ENCODE data around the gene TPM2. TPM values are rescaled to one million over a fixed set of nuclear protein-coding genes. Genes with fewer than 3 reads are reported as not detected.

Gene TPM2
- total RNA-seq, 1 donor from 2014 or later = 2.5 TPM

DNA sequence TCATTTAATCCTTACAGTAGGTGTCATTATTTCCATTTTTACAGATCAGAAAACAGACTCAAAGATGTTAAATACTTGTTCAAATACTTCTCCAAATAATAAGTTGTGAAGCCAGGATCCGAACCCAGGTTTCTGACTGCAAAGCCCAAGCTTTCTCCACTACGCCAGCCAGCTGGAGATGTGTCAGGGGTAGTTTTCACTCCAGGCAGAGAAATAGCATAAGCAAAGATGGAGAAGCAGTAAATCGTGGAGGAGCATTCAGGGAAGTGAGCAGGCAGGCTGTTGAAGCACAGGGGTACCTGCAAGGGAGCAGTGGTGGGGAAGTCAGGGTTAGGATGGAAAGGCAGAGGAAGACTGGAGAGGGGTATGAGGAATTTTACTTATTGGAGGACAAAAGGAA lies 39.4 kb upstream of the TPM2 start:
- no peak for DNase-seq (ENCODE audit: low spot score)
- intact Hi-C loops (cut with micrococcal nuclease) = loop anchor here (2.0 kb wide), 3 partner anchors 32 to 110 kb away; partner anchors contain the start of genes CD72 and TPM2

DNA sequence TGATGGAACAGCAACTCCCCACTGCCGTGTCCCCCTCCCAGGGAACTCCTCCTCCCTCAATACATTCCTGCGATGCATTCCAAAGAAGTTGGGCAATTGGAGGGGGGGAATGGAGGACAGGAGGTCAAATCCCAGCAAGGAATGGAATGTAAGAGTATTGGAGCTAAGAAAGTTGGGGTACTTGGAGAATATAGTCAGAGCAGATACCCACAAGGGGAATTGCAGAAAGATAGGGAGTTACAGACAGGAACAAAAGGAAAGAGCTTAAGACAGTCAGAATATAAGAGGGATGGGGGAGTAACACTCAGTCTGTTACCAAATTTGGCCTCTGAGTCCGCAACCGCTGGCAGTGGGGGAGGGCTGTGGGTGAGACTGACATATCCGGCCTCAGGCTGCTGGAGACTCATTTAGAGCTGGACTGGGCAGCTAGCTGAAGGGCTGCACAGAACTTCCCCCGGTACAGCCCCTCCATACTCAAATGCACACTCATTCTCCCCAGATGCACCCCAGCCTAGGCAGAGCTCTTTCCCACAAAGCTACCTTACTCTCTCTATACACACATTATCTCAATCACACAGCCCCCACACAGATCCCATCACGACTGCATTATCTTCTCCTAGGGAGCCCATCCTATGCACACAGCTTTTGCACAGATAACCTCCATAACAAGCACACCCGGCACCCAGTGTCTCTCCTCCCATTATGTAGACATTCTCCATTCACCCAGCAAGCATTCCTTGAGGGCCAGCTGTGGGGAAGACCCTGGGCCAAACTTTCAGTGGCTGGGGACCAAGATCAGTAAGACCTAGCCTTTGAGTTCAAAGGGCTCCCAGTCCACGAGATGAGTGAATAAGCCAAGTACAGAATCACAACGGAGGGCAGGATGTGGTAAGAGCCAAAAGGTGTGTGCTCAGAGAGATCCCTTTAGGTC lies 38.6 kb upstream of the TPM2 start:
- peaks cover 30% of the 10 kb centered on the region for H3K36me3 Mint-ChIP-seq (ENCODE audit: low read depth)
- intact Hi-C loops (cut with micrococcal nuclease) = loop anchor here (2.0 kb wide), 3 partner anchors 32 to 110 kb away; partner anchors contain the start of genes CD72 and TPM2
- no peak overlapping the region for H3K27ac Mint-ChIP-seq
- H3K27me3 Mint-ChIP-seq (ENCODE audit: insufficient read depth) = no peaks in the 10 kb centered on the region
- peaks cover 7% of the 10 kb centered on the region for H3K4me1 Mint-ChIP-seq (ENCODE audit: low read depth)
- H3K4me3 Mint-ChIP-seq = no peak overlapping the region
- DNase-seq (ENCODE audit: low spot score) = peak; percentile 42
- H3K9me3 Mint-ChIP-seq = no peaks in the 10 kb centered on the region

More for the DNA sequence above, 39.4 kb upstream of the TPM2 start:
- Mint-ChIP-seq H3K27ac (no peak overlapping the region), H3K36me3 (ENCODE audit: low read depth) (peaks cover 29% of the 10 kb centered on the region), H3K4me1 (ENCODE audit: low read depth) (peaks cover 11% of the 10 kb centered on the region), H3K9me3 (no peaks in the 10 kb centered on the region), H3K4me3 (no peak overlapping the region), H3K27me3 (ENCODE audit: insufficient read depth) (no peaks in the 10 kb centered on the region)

DNA sequence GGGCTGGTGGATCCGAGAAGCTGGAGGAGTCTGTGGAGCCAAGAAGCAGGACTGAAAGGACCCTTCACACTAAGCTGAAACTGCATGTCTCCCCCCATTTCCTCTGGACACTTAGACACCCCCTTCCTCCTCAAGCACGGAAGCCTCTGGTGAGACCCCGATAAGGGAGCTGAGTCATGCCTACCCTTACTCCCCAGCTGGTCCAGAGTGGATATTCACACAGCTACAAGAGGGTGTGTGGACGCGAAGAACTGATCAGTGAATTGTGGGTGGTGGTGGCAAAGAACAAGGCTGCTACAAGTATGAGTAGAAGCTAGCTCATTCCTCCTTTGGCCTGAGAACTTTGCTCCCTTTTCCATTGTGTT lies 37.9 kb upstream of the TPM2 start:
- H3K27ac Mint-ChIP-seq = no peak overlapping the region
- no peak overlapping the region for H3K4me3 Mint-ChIP-seq
- peaks cover under 1% of the 10 kb centered on the region for H3K4me1 Mint-ChIP-seq (ENCODE audit: low read depth)
- intact Hi-C loops (cut with micrococcal nuclease) = loop anchor here (2.0 kb wide), 3 partner anchors 31 to 109 kb away; partner anchors contain the start of genes CD72 and TPM2
- no peaks in the 10 kb centered on the region for H3K27me3 Mint-ChIP-seq (ENCODE audit: insufficient read depth)
- H3K9me3 Mint-ChIP-seq = no peaks in the 10 kb centered on the region
- peaks cover 32% of the 10 kb centered on the region for H3K36me3 Mint-ChIP-seq (ENCODE audit: low read depth)
- DNase-seq (ENCODE audit: low spot score) = no peak

DNA sequence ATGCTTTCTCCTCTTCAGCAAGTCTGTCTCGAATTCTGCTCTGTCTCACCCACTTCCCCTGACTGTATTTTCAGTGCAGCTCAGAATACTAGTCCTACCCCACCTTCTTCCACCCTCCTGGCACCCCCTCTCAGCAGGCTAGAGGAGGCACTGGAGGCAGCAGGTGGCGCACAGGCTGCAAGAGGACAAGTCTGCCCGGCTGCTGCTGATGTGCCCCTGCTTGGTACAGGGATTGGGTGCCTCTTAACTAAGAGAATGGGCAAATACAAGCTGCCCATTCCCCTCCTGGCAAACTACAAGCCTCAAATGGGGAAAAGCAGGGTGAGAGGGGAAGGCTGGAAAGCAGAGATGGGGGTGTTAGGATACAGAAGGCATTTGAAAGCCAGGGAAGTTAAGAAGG lies 37.2 kb upstream of the TPM2 start:
- Mint-ChIP-seq H3K9me3 (no peaks in the 10 kb centered on the region), H3K4me3 (peak overlapping the region; percentile 77), H3K27ac (no peak overlapping the region), H3K36me3 (ENCODE audit: low read depth) (peaks cover 38% of the 10 kb centered on the region), H3K4me1 (ENCODE audit: low read depth) (no peaks in the 10 kb centered on the region), H3K27me3 (ENCODE audit: insufficient read depth) (no peaks in the 10 kb centered on the region)
- no peak for DNase-seq (ENCODE audit: low spot score)
- intact Hi-C loops (cut with micrococcal nuclease) = no loop called here

DNA sequence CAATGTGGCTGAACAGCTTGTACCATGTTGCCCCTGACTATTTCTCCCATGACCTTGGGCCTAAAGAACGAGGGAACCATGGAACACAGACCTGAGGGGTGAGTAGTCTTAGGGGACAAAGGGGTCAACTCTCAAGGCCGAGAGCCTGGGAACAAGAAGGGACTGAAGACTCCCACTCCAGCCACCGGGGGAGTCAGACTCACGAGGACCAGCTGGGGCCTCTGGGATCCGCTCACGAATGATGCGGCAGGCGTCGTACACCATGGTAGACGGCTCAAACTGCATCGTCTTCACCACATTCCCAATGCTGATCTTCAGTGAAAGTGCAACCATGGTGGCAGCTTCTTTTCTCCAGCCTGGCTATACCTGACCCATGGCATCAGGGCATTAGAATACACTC lies 35.6 kb upstream of the TPM2 start:
- H3K36me3 Mint-ChIP-seq (ENCODE audit: low read depth) = peaks cover 45% of the 10 kb centered on the region
- H3K27ac Mint-ChIP-seq = no peak overlapping the region
- no peaks in the 10 kb centered on the region for H3K27me3 Mint-ChIP-seq (ENCODE audit: insufficient read depth)
- DNase-seq (ENCODE audit: low spot score) = no peak
- no peak overlapping the region for H3K4me3 Mint-ChIP-seq
- H3K4me1 Mint-ChIP-seq (ENCODE audit: low read depth) = no peaks in the 10 kb centered on the region
- no peaks in the 10 kb centered on the region for H3K9me3 Mint-ChIP-seq
- intact Hi-C loops (cut with micrococcal nuclease) = no loop called here

DNA sequence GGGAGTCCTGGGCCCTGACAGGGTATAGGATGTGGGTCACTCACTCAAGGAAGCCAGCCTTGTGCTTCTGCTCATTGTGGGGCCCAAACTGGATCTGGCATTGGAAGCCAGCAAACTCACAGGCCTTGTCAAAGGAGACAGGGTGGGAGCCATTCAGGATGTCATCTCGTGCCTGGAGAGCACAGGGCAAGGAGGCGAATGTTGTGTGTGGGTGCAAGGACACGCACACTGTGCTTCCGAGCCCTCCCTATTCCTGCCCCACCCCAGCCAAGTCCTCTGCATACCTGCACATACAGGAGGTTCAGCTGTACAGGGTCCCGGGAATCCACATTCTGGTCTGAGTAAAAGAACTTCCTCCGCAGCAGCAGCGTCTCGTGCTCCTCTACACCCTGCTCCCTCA lies 34.2 kb upstream of the TPM2 start:
- Mint-ChIP-seq H3K4me1 (ENCODE audit: low read depth) (no peaks in the 10 kb centered on the region), H3K27ac (no peak overlapping the region), H3K4me3 (no peak overlapping the region), H3K27me3 (ENCODE audit: insufficient read depth) (no peaks in the 10 kb centered on the region), H3K9me3 (no peaks in the 10 kb centered on the region), H3K36me3 (ENCODE audit: low read depth) (peaks cover 50% of the 10 kb centered on the region)
- intact Hi-C loops (cut with micrococcal nuclease) = no loop called here
- no peak for DNase-seq (ENCODE audit: low spot score)

DNA sequence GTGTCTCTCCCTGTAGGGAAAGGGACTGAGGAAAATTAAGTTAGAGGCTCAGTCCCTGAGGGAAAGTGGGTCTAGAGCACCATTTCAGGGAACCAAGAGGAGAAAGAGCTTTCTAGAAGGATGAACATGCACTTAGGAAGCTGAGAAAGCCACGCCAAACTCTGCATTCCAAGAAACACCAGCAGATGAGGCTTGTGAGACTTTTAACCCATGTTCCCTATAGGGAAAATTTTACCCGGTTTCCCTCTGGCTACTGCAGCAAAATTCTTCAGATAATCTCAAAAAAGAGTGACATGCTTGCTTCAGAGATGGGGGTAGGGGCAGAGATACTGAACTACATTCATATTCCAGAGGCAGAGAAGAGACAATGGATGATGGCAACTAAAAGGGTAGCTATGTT lies 33.7 kb upstream of the TPM2 start:
- Mint-ChIP-seq H3K4me1 (ENCODE audit: low read depth) (no peaks in the 10 kb centered on the region), H3K4me3 (no peak overlapping the region), H3K27me3 (ENCODE audit: insufficient read depth) (no peaks in the 10 kb centered on the region), H3K27ac (no peak overlapping the region), H3K9me3 (no peaks in the 10 kb centered on the region), H3K36me3 (ENCODE audit: low read depth) (peaks cover 51% of the 10 kb centered on the region)
- intact Hi-C loops (cut with micrococcal nuclease) = no loop called here
- DNase-seq (ENCODE audit: low spot score) = no peak

DNA sequence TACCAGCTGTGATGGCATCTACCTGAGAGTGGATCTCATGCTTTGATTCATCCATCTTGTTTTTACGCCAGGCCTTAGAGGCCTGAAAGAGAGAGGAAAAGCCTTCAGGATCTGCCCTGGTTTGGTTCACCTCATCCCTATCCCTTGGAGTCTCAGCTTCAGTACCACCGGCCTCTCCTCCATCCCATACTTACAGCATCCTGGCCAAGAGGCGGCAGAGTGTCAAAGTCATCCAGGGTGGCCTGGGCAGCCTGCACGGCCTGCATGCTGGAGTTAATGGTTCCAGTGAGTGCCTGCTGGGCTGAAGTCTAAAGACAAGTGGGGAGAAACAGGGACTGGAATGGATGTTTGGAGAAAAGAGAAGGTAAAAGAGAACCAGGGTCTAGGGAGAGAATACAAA lies 29.8 kb upstream of the TPM2 start:
- no peak overlapping the region for H3K27ac Mint-ChIP-seq
- no peaks in the 10 kb centered on the region for H3K27me3 Mint-ChIP-seq (ENCODE audit: insufficient read depth)
- peaks cover 66% of the 10 kb centered on the region for H3K36me3 Mint-ChIP-seq (ENCODE audit: low read depth)
- no peak for DNase-seq (ENCODE audit: low spot score)
- H3K9me3 Mint-ChIP-seq = no peaks in the 10 kb centered on the region
- intact Hi-C loops (cut with micrococcal nuclease) = no loop called here
- H3K4me1 Mint-ChIP-seq (ENCODE audit: low read depth) = no peaks in the 10 kb centered on the region
- H3K4me3 Mint-ChIP-seq = no peak overlapping the region

DNA sequence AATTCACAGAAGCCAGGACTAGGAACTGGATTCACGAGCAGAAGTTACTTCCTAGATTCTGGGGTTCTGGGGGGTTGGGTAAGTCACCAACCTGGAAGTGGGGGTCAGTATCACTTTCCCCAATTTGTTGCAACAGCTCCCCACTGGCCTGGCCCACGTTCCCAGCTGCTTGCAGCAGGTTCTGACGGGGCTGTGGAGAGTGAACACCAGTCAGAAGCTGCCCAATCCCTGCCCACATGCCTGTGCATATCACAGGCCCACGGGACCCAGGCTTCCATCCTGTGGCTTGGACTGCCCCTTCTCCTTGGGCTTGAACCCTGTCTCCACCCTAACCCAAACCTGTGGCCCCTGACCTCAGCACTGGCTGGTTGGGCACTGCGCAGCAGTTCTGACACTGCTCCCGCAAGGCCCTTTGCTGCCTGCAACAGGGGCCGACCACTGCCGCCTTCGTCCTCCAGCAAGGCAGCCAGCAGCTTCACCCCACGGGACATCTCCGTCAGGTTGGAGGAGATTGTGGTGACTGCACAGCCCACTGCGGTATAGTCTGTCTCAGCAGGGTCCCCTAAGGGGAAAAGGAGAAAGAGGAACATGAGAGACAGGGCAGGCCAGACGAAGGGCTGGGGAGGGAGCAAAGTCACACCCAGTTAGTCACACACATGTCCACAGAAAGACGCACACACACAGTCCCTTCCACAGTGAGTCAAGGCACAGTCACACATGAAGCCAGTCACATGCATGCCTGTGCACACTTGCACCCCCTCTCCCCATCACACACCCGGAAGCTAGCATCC lies 29.2 kb upstream of the TPM2 start:
- intact Hi-C loops (cut with micrococcal nuclease) = no loop called here
- Mint-ChIP-seq H3K36me3 (ENCODE audit: low read depth) (peaks cover 66% of the 10 kb centered on the region), H3K27me3 (ENCODE audit: insufficient read depth) (no peaks in the 10 kb centered on the region), H3K9me3 (no peaks in the 10 kb centered on the region), H3K4me3 (no peak overlapping the region), H3K27ac (no peak overlapping the region), H3K4me1 (ENCODE audit: low read depth) (no peaks in the 10 kb centered on the region)
- DNase-seq (ENCODE audit: low spot score) = no peak

DNA sequence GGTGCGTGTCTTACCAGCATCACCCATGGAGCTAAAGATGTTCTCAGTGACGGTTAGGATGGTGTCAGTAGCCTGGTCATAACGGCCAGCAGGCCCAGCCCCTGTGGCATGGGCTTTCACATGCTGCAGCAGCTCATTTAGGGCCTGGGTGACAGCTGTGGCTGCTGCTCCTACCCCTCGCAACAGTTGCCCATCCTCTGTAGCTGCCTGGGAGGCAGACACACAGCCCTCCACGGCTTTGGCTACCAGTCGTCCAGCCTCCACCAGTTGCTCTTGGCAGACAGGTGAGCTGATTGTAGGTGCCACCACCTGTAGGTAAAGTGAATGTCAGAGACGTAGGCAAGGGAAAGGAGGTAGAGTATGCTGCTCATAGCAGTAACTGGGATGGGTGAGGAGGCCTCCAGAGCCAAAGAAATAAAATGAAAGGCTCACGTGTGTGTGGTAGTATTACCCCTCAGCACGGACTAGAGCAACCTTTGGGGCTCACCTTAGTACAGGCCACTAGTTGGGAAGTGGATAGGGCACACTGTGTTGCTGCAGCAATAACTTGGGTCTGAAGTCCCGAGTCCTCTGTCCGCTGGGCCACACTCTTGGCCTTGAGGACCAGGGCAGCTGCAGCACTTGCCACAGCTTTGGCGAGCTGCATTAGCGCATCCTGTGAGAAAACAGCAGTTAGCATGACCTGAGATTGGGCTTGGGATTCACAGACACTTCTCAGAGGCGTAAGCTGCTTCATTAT lies 27.6 kb upstream of the TPM2 start:
- H3K36me3 Mint-ChIP-seq (ENCODE audit: low read depth) = peaks cover 73% of the 10 kb centered on the region
- no peaks in the 10 kb centered on the region for H3K9me3 Mint-ChIP-seq
- no peak overlapping the region for H3K27ac Mint-ChIP-seq
- DNase-seq (ENCODE audit: low spot score) = no peak
- H3K4me3 Mint-ChIP-seq = no peak overlapping the region
- intact Hi-C loops (cut with micrococcal nuclease) = no loop called here
- H3K27me3 Mint-ChIP-seq (ENCODE audit: insufficient read depth) = no peaks in the 10 kb centered on the region
- no peaks in the 10 kb centered on the region for H3K4me1 Mint-ChIP-seq (ENCODE audit: low read depth)

DNA sequence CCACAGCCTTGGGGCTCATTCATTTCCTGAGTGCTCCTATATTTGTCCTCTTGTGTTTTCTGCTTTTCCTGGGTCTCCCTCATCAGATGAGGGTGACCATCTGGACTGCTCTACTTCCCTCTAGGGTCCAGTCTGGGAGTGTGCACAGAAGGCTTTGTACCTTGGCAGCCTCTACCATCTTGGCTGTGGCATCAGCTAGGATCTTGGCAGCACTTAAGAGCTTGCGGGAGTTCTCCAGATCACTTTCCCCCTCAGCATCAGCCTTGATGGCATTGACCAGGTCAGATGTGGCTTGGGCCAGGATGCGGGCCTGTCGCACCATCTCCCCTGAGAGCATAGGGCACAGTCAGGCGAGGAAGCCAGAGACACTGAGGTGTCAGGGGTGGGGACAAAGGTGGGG lies 26.5 kb upstream of the TPM2 start:
- peaks cover 70% of the 10 kb centered on the region for H3K36me3 Mint-ChIP-seq (ENCODE audit: low read depth)
- no peak for DNase-seq (ENCODE audit: low spot score)
- H3K4me3 Mint-ChIP-seq = no peak overlapping the region
- H3K4me1 Mint-ChIP-seq (ENCODE audit: low read depth) = peaks cover 5% of the 10 kb centered on the region
- no peaks in the 10 kb centered on the region for H3K9me3 Mint-ChIP-seq
- no peak overlapping the region for H3K27ac Mint-ChIP-seq
- H3K27me3 Mint-ChIP-seq (ENCODE audit: insufficient read depth) = no peaks in the 10 kb centered on the region
- intact Hi-C loops (cut with micrococcal nuclease) = no loop called here

DNA sequence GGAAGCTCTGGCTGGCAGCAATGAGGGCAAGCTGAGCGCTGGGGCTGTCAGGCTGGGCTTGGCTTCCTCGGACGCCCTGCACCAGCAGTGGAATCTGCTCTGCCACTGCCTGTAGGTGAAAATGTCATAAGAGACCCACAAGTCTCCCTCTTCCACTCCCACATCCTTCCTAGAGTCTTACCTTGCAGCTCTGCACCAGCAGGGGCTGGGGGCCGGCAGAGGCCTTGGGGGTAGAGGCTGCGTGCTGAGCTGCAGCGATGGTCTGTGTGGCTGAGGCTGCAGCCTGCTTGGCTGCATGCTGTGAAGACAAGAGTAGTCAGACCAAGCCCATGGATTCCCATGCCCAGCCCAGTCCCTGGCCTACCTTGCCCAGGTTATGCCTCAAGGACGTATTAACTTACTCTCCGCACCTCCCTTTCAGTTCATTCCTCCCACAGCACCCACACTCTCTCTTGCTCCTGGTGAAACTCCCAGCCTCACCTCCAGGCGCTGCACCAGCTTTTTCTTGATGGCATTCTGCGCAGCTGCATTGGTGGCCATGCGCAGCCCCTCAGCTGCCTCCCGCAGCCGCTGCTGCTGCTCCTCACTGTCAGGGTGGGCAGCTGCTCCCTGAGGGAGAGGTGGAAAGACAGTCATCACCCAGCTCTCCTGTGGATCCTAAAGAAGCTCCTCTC lies 25.0 kb upstream of the TPM2 start:
- DNase-seq (ENCODE audit: low spot score) = no peak
- no peaks in the 10 kb centered on the region for H3K27me3 Mint-ChIP-seq (ENCODE audit: insufficient read depth)
- peaks cover 75% of the 10 kb centered on the region for H3K36me3 Mint-ChIP-seq (ENCODE audit: low read depth)
- intact Hi-C loops (cut with micrococcal nuclease) = no loop called here
- no peaks in the 10 kb centered on the region for H3K9me3 Mint-ChIP-seq
- no peak overlapping the region for H3K4me3 Mint-ChIP-seq
- no peak overlapping the region for H3K27ac Mint-ChIP-seq
- peaks cover 5% of the 10 kb centered on the region for H3K4me1 Mint-ChIP-seq (ENCODE audit: low read depth)
